ENCODE measurements around the gene ZYG11B.

Gene ZYG11B

GRCh38 chr1:52693843-52694242 is 32.4 kb upstream of the ZYG11B start:
- TF ChIP-seq, protein P1, sequence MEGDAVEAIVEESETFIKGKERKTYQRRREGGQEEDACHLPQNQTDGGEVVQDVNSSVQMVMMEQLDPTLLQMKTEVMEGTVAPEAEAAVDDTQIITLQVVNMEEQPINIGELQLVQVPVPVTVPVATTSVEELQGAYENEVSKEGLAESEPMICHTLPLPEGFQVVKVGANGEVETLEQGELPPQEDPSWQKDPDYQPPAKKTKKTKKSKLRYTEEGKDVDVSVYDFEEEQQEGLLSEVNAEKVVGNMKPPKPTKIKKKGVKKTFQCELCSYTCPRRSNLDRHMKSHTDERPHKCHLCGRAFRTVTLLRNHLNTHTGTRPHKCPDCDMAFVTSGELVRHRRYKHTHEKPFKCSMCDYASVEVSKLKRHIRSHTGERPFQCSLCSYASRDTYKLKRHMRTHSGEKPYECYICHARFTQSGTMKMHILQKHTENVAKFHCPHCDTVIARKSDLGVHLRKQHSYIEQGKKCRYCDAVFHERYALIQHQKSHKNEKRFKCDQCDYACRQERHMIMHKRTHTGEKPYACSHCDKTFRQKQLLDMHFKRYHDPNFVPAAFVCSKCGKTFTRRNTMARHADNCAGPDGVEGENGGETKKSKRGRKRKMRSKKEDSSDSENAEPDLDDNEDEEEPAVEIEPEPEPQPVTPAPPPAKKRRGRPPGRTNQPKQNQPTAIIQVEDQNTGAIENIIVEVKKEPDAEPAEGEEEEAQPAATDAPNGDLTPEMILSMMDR (conservative IDR thresholded peaks at IDR 0.05; ENCODE audit: control insufficient read depth, insufficient read depth, low read depth, low read length): no peak
- no peak for DNase-seq (ENCODE audit: low read depth)
- H3K4me3 ChIP-seq (ENCODE audit: control insufficient read depth, low read depth, low read length): no peak overlapping the region

DNA sequence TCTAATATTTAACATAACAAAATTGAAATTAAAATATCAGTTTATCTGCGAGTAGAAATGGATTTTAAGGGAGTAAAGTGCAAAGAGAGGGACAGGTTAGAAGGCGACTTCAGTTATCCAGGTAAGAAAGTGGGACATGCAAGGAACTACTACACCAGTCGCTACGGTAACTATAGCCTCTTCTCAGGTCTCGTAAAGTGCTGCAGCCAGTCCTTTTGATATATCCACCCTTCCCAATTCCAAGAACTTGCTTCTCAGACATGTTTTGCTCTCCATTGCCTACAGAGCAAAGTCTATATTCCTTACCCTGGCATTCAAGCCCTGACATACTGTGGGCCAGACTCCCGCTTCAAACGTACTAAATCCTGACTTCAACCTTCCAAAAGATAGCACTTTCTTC is 30.6 kb upstream of the ZYG11B start:
- no peak overlapping the region for H3K4me3 ChIP-seq (ENCODE audit: control insufficient read depth, low read depth, low read length)
- TF ChIP-seq, protein P1 (conservative IDR thresholded peaks at IDR 0.05; ENCODE audit: control insufficient read depth, insufficient read depth, low read depth, low read length): no peak
- DNase-seq (ENCODE audit: low read depth): no peak

- DNase-seq (ENCODE audit: low read depth): peak; percentile 74
- H3K4me3 ChIP-seq (ENCODE audit: control insufficient read depth, low read depth, low read length): peak within 1 kb of the TSS; percentile 89
- TF ChIP-seq, protein P1 (conservative IDR thresholded peaks at IDR 0.05; ENCODE audit: control insufficient read depth, insufficient read depth, low read depth, low read length): no peak
Measured at GRCh38 chr1:52697795-52698674, 28.2 kb upstream of the ZYG11B start, which contains the start of gene COA7. Gene COA7 (minus strand): TSS chr1:52698347. CDS start chr1:52698326, 21 bp downstream.

DNA sequence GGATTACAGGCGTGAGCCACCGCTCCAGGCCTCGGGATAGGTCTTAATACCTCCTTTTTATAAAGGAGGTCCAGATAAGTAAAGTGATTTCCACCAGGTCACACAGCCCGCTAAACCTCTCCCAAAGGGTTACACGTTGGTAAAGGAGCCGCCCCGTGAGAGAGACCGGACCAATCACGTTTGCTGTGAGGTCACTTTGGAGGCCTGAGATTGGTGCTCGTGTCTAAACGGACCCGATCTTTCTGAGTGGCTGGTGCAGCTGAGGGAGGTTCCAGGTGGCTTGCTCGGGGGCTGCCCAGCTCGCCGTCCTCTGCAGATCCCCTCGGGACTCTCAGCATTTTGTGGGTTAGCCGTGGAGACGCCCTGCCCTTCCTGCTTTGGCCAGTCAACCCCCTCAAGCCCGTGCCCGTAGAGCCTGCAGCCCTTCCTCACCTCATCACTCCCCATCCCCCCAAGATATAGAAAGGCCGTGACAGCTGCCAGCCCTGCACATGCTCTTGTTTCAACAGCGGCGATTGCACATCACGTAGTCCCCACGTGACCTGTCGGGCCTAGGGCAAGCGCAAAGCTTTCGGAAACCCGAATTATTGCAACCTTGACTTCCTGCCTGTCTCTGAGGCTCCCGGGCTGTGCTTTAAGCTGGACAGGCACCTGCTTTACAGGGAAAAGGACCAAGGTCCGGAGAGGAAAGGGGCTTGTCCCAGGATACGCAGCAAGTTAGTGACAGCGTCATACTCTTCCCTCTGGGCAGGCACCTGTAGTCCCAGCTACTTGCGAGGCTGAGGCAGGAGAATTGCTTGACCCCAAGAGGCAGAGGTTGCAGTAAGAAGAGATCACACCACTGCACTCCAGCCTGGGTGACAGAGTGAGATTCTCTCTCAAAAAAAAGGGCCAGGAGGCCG is 23.1 kb upstream of the ZYG11B start:
- TF ChIP-seq, protein P1 (conservative IDR thresholded peaks at IDR 0.05; ENCODE audit: control insufficient read depth, insufficient read depth, low read depth, low read length): no peak
- H3K4me3 ChIP-seq (ENCODE audit: control insufficient read depth, low read depth, low read length): peak overlapping the region; percentile 64
- peak; percentile 88 for DNase-seq (ENCODE audit: low read depth)

DNA sequence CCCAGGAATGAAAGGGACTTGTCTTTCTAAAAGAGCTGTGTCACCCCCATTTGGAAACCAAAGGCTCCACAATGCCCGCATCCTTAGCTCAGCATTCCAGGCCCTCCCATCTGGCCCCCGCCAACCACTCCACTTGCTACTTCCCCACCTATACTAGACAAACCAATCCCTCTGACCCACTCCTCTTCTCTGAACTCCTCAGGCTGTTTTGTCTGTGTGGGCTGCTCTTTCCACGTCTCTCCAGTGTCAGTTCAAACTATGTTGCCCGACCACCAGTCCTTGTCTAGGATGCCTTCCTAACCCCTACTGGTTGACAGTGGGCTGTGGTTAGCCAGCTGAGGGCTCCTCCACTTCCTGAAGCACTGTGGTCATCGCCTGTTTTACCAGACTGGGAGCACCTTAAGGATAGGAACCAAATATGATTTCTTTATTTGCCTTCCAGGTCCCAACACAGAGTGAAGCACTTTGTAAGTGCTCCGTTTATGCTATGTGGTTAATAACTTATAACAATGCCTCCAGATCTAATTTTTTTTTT is 20.1 kb upstream of the ZYG11B start:
- H3K4me3 ChIP-seq (ENCODE audit: control insufficient read depth, low read depth, low read length): no peak overlapping the region
- TF ChIP-seq, protein P1 (conservative IDR thresholded peaks at IDR 0.05; ENCODE audit: control insufficient read depth, insufficient read depth, low read depth, low read length): no peak
- no peak for DNase-seq (ENCODE audit: low read depth)

Data from fibroblast of mammary gland (primary cell).